HFFc6 (cell line): ENCODE data around the gene TNFRSF6B. TPM values are rescaled to one million over a fixed set of nuclear protein-coding genes. Genes with fewer than 3 reads are reported as not detected.
"Not testable (repeated sequence)": the region's sequence is repeated elsewhere in the genome, so short reads cannot be mapped to it uniquely, and the experiment has no call there.

Experiments
- DNase-seq: peaks from one replicate; pipeline ENCODE4 v3.0.0-alpha.2; 2018
- H3K27ac Mint-ChIP-seq: 2 replicates; pipeline ENCODE4 v1.8.0; 2020; ENCODE audit warnings: mild to moderate bottlenecking, mixed read lengths
- H3K27me3 Mint-ChIP-seq: 2 replicates; pipeline ENCODE4 v1.8.0; 2021; ENCODE audit warnings: mild to moderate bottlenecking, moderate library complexity, mixed read lengths; ENCODE audit not compliant: insufficient read depth
- H3K36me3 Mint-ChIP-seq: 2 replicates; pipeline ENCODE4 v1.8.0; 2021; ENCODE audit warnings: low read depth, mixed read lengths
- H3K4me1 Mint-ChIP-seq: 2 replicates; pipeline ENCODE4 v1.8.0; 2020; ENCODE audit warnings: low read depth, mixed read lengths
- H3K4me3 Mint-ChIP-seq: 2 replicates; pipeline ENCODE4 v1.8.0; 2020; ENCODE audit warnings: mild to moderate bottlenecking, moderate library complexity, mixed read lengths
- H3K9me3 Mint-ChIP-seq: 2 replicates; pipeline ENCODE4 v1.8.0; 2020; ENCODE audit warnings: mild to moderate bottlenecking, mixed read lengths
- total RNA-seq, 6 experiments: library from RNA; stranded (reverse); fragmentation: NEBNext Ultra II Directional; extraction: Animal tissue kit (Norgen Biotek cat#: 25700); gene quantifications; 2 replicates in 1 of 6; 3 replicates in 5 of 6; pipeline ENCODE4 v1.2.3, GENCODE V29; 2021
- TF ChIP-seq, protein P1 (sequence below): fragments of 200-600 bp; sonication (generic); IDR thresholded peaks from 2 replicates; pipeline ENCODE4 v1.5.0; 2021; ENCODE audit warnings: antibody characterized with exemption, mild to moderate bottlenecking

Gene TNFRSF6B
- total RNA-seq, 6 experiments from 2014 or later = 0.33 to 1.8 (median 1.1) TPM

DNA sequence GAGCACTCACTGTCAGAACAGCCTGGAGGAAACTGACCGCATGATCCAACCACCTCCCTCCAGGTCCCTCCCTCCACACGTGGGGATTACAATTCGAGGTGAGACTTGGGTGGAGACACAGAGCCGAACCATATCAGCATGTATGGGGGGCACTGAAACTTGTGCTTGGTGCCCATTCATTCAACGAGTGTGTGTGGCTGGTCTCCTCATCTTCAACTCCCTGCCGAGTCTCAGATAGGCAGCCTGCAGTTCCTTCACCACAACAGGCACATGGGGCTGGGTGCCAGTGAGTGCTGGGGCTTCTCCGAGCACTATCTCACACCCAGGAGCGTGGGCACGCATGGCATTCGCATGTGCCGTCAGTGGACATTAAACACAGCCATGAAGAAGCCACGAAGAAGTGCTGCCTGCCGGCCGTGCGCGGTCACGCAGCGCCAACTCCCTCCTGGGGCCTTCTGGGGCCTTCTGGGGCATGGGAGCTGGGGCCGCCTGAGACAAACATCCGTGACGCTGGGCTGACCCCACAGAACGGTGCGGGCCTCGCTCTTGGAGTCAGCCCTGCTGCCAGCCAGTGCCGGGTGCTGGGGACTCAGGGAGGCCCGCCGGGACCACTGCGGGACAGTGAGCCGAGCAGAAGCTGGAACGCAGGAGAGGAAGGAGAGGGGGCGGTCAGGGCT is 39.1 kb upstream of the TNFRSF6B start:
- Mint-ChIP-seq H3K4me3 (peak overlapping the region; percentile 99), H3K27me3 (peaks cover 12% of the 10 kb centered on the region), H3K27ac (peak overlapping the region; percentile 92), H3K36me3 (peaks cover 3% of the 10 kb centered on the region; the same call in 1 of the 2 replicates), H3K4me1 (peaks cover 16% of the 10 kb centered on the region), H3K9me3 (no peaks in the 10 kb centered on the region)
- DNase-seq = no peak
- TF ChIP-seq, protein P1, sequence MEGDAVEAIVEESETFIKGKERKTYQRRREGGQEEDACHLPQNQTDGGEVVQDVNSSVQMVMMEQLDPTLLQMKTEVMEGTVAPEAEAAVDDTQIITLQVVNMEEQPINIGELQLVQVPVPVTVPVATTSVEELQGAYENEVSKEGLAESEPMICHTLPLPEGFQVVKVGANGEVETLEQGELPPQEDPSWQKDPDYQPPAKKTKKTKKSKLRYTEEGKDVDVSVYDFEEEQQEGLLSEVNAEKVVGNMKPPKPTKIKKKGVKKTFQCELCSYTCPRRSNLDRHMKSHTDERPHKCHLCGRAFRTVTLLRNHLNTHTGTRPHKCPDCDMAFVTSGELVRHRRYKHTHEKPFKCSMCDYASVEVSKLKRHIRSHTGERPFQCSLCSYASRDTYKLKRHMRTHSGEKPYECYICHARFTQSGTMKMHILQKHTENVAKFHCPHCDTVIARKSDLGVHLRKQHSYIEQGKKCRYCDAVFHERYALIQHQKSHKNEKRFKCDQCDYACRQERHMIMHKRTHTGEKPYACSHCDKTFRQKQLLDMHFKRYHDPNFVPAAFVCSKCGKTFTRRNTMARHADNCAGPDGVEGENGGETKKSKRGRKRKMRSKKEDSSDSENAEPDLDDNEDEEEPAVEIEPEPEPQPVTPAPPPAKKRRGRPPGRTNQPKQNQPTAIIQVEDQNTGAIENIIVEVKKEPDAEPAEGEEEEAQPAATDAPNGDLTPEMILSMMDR = no peak

DNA sequence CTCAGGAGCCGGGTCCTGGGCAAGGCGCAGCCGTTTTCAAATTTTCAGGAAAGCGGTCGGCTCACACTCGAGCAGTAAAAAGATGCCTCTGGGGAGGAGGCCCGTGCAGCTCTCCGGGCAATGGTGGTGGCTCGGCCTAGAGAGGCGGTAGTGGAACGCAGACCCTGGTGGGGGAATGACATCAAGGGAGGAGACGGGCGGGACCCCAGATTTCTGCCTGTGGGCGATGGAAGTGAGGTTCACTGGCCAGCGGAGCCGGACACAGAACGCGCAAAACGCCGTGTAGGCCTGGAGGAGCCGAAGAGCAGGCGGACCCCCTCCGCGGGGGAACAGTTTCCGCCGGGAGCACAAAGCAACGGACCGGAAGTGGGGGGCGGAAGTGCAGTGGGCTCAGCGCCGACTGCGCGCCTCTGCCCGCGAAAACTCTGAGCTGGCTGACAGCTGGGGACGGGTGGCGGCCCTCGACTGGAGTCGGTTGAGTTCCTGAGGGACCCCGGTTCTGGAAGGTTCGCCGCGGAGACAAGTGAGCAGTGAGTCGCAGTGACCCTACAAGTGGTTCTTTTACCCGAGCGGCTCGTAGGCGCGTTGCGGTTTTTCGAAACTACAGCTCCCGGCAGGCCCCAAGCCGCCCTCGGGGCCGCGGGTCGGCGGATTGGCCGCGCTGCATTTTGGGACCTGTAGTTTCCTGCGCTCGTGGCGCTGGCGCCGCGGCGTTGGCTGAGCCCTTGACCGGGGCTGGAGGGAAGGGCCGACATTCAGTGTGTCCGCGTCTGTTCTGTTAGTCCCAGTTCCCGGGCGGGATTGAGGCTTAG is 38.3 kb upstream of the TNFRSF6B start, which contains the start of gene RTEL1:
TSS of gene RTEL1 (plus strand) at position 376 of the 812 bp plus-strand sequence. CDS start 1,091 bp downstream, outside the sequence.
- Mint-ChIP-seq H3K4me1 (peaks cover 16% of the 10 kb centered on the region), H3K27me3 (peaks cover 12% of the 10 kb centered on the region), H3K36me3 (peaks cover 7% of the 10 kb centered on the region; the same call in 1 of the 2 replicates), H3K27ac (peak within 1 kb of the TSS; percentile 92), H3K4me3 (peak within 1 kb of the TSS; percentile 99), H3K9me3 (no peaks in the 10 kb centered on the region)
- DNase-seq = peak; percentile 90
- TF ChIP-seq, protein P1 = no peak

DNA sequence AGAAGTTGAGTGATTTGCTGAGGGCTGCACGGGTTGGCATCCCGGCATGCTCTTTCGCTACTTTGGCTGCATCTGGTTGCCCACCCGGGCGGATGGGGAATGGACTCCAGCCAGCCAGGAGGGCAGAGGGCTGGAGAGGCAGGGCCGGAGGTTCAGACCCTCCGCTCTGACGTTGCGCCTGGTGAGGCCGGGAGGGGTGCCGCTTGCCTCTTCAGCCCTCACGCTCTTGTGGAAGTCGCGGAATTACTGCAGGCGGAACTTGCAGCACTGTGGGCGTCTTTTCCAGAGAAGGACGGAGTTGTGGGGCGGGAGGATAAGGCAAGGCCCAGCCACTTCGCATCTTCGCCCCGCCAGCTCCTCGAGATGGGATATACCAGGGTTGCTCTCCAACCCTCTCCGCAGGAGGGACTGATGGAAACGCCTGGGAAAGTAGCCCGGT is 37.7 kb upstream of the TNFRSF6B start:
- H3K36me3 Mint-ChIP-seq = peaks cover 7% of the 10 kb centered on the region; the same call in 1 of the 2 replicates
- peak overlapping the region; percentile 92 for H3K27ac Mint-ChIP-seq
- TF ChIP-seq, protein P1 = no peak
- H3K4me3 Mint-ChIP-seq = peak overlapping the region; percentile 99
- DNase-seq = peak; percentile 28
- peaks cover 16% of the 10 kb centered on the region for H3K4me1 Mint-ChIP-seq
- H3K27me3 Mint-ChIP-seq = peaks cover 12% of the 10 kb centered on the region
- H3K9me3 Mint-ChIP-seq = no peaks in the 10 kb centered on the region

DNA sequence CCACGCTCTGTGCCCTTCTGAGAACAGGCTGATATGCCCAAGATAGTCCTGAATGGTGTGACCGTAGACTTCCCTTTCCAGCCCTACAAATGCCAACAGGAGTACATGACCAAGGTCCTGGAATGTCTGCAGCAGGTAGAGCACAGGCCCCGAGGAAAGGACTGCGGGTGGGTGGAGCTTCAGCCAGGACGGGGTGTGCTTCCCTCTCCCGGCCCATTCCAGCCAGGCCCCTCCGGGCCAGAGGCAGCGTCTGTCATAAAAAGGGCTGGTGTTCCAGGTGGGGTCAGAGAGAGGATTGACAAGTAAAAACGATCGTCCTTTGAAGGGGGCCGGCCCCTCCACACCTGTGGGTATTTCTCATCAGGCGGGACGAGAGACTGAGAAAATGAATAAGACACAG is 37.1 kb upstream of the TNFRSF6B start:
- Mint-ChIP-seq H3K36me3 (peaks cover 7% of the 10 kb centered on the region; the same call in 1 of the 2 replicates), H3K4me3 (peak overlapping the region; percentile 99), H3K4me1 (peaks cover 16% of the 10 kb centered on the region), H3K27me3 (peaks cover 10% of the 10 kb centered on the region), H3K27ac (peak overlapping the region; percentile 92; the same call in 1 of the 2 replicates), H3K9me3 (no peaks in the 10 kb centered on the region)
- no peak for DNase-seq
- TF ChIP-seq, protein P1 = no peak

DNA sequence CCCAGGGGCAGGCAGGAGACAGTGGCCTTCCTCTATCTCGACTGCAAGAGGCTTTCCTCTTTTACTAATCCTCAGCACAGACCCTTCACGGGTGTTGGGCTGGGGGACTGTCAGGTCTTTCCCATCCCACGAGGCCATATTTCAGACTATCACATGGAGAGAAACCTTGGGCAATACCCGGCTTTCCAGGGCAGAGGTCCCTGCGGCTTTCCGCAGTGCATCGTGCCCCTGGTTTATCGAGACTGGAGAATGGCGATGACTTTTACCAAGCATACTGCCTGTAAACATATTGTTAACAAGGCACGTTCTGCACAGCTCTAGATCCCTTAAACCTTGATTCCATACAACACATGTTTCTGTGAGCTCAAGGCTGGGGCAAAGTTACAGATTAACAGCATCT is 36.3 kb upstream of the TNFRSF6B start:
- not testable (repeated sequence) for H3K9me3 Mint-ChIP-seq, H3K27me3 Mint-ChIP-seq, DNase-seq, H3K36me3 Mint-ChIP-seq
- H3K4me3 Mint-ChIP-seq = peak overlapping the region; percentile 99; the same call in 1 of the 2 replicates
- H3K4me1 Mint-ChIP-seq = peaks cover 16% of the 10 kb centered on the region
- H3K27ac Mint-ChIP-seq = peak overlapping the region; percentile 16; the same call in 1 of the 2 replicates
